PC-3 (cell line): ENCODE measurements around the gene ITGAL. TPM values are rescaled to one million over a fixed set of nuclear protein-coding genes. Genes with fewer than 3 reads are reported as not detected.

ENCODE experiments used
- ATAC-seq: fragments of 200-7000 bp; cut with Tn5 transposase; 2 replicates; pipeline ENCODE4 v1.9.1; 2020; ENCODE audit warnings: mild to moderate bottlenecking, moderate library complexity
- BruUV-seq: library from RNA; stranded (reverse); fragments of 400-500 nt; replicated peaks from 2 replicates; lab custom pipeline; 2021; lab: Mats Ljungman, UMichigan
- CTCF ChIA-PET: fragments of 300-600 bp; sonication (Branson Sonifier 250); formaldehyde crosslinking; loops from one replicate; lab custom pipeline; 2022; ENCODE audit warnings: antibody characterized with exemption; lab: Charles Lee
- POLR2A ChIA-PET: fragments of 300-600 bp; sonication (Branson Sonifier 250); formaldehyde crosslinking; loops from one replicate; lab custom pipeline; 2022; ENCODE audit warnings: antibody characterized with exemption; ENCODE audit not compliant: unreplicated experiment; lab: Charles Lee
- DNase-seq: peaks from one replicate; pipeline ENCODE4 v3.0.0-alpha.2; 2015
- H2AFZ ChIP-seq: fragments of 300-600 bp; sonication (generic); 2 replicates; pipeline ENCODE4 v1.6.0; 2016; ENCODE audit warnings: antibody characterized with exemption, low read length
- H3F3A ChIP-seq: fragments of 300-600 bp; sonication (generic); one replicate; pipeline ENCODE4 v1.6.0; 2017; ENCODE audit warnings: antibody characterized with exemption, low read length, control low read depth, mild to moderate bottlenecking; ENCODE audit not compliant: unreplicated experiment
- H3K27ac ChIP-seq: fragments of 300-600 bp; sonication (generic); 2 replicates; pipeline ENCODE4 v1.5.1; 2016; ENCODE audit warnings: mild to moderate bottlenecking, low read length
- H3K27me3 ChIP-seq: fragments of 300-600 bp; sonication (generic); 2 replicates; pipeline ENCODE4 v1.6.1; 2016; ENCODE audit warnings: low read length, mixed read lengths
- H3K36me3 ChIP-seq: fragments of 300-600 bp; sonication (generic); 2 replicates; pipeline ENCODE4 v1.6.1; 2016; ENCODE audit warnings: low read depth, mixed run types, low read length, mixed read lengths
- H3K4me1 ChIP-seq: fragments of 300-600 bp; sonication (generic); 2 replicates; pipeline ENCODE4 v1.5.1; 2016; ENCODE audit warnings: low read length; ENCODE audit not compliant: insufficient read depth
- H3K4me2 ChIP-seq: fragments of 300-600 bp; sonication (generic); 2 replicates; pipeline ENCODE4 v1.6.0; 2016; ENCODE audit warnings: low read length
- H3K4me3 ChIP-seq: fragments of 300-600 bp; sonication (generic); 2 replicates; pipeline ENCODE4 v1.5.1; 2016; ENCODE audit warnings: mild to moderate bottlenecking, low read length, mixed read lengths
- H3K79me2 ChIP-seq: fragments of 300-600 bp; sonication (generic); 2 replicates; pipeline ENCODE4 v1.6.1; 2017; ENCODE audit warnings: low read length, mixed read lengths
- H3K9ac ChIP-seq: fragments of 300-600 bp; sonication (generic); 2 replicates; pipeline ENCODE4 v1.6.0; 2016; ENCODE audit warnings: mild to moderate bottlenecking, low read length
- H3K9me2 ChIP-seq: fragments of 300-600 bp; sonication (generic); replicated peaks from 2 replicates; pipeline ENCODE4 v1.6.1; 2016; ENCODE audit warnings: mixed run types, low read length, mixed read lengths
- H3K9me3 ChIP-seq: fragments of 300-600 bp; sonication (generic); 2 replicates; pipeline ENCODE4 v1.6.1; 2016; ENCODE audit warnings: low read length, mixed read lengths
- H4K20me1 ChIP-seq: fragments of 300-600 bp; sonication (generic); 2 replicates; pipeline ENCODE4 v1.6.1; 2016; ENCODE audit warnings: low read length, mixed read lengths
- EZH2 ChIP-seq: fragments of 300-600 bp; sonication (generic); IDR thresholded peaks from one replicate; pipeline ENCODE4 v1.6.1; 2017; ENCODE audit warnings: antibody characterized with exemption, mild to moderate bottlenecking, low read length; ENCODE audit not compliant: unreplicated experiment
- EZH2phosphoT487 ChIP-seq: fragments of 300-600 bp; sonication (generic); IDR thresholded peaks from 2 replicates; pipeline ENCODE4 v1.6.1; 2018; ENCODE audit warnings: mild to moderate bottlenecking, antibody characterized with exemption, low read length, borderline replicate concordance
- intact Hi-C: fragments of 100-400 bp; cut with micrococcal nuclease; formaldehyde crosslinking; loops from 2 replicates; pipeline ENCODE4 v1.9.0; 2023
- total RNA-seq: library from RNA; depleted of rRNA; stranded (reverse); fragments of >200 nt; gene quantifications from 2 replicates; pipeline ENCODE4 v1.2.3, GENCODE V29; 2014
- TF ChIP-seq, protein P1 (sequence below): fragments of 300-600 bp; sonication (generic); conservative IDR thresholded peaks from 2 replicates; pipeline ENCODE4 v1.5.1; 2017; ENCODE audit warnings: antibody characterized with exemption, low read depth, mild to moderate bottlenecking, low read length

Gene ITGAL
- total RNA-seq, 1 experiment from 2014 or later = not detected

DNA sequence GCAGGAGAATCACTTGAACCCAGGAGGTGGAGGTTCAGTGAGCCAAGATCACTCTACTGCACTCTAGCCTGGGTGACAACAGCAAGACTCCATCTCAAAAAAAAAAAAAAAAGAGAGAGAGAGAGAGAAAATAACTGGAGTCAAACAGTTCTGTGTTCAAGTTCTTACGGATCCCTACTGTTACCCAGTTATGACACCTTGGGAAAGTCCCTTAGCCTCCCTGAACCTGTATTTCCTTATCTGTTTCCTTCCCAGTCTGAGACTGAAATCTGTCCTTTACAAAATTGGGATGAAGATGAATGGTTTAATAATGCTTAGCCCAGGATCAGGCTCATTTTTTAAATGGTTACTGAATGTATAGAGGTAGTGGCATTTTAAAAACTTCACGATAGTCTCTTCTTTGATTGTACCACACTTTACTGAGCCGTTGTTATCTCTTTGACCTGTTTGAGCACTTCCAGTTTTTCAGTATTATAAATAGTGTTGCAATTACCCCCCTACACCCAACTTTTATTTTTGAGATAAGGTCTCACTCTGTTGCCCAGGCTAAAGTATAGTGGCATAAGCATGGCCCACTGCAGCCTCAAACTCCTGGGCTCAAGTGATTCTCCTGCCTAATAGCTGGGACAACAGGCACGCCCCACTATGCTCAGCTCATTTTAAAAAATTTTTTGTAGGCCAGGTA lies 36.7 kb downstream of the ITGAL start:
- Histone ChIP-seq H3K36me3 (no peaks in the 10 kb centered on the region), H3K9me2 (no peaks in the 10 kb centered on the region), H3K4me2 (no peak overlapping the region), H3K4me3 (no peak overlapping the region), H3K27me3 (no peaks in the 10 kb centered on the region), H2AFZ (no peak overlapping the region), H3F3A (no peaks in the 10 kb centered on the region), H3K79me2 (no peaks in the 10 kb centered on the region), H3K9ac (no peak overlapping the region), H3K27ac (no peak overlapping the region), H3K4me1 (no peaks in the 10 kb centered on the region), H3K9me3 (no peaks in the 10 kb centered on the region), H4K20me1 (no peaks in the 10 kb centered on the region)
- no peak for DNase-seq
- CTCF ChIA-PET = interaction anchor here (0.6 kb wide), 1 partner anchor 12 kb away, joined by 5 read pairs; no protein-coding TSS in a partner anchor
- intact Hi-C loops = no loop called here
- no peak for ATAC-seq
- POLR2A ChIA-PET = no interaction called here
- TF ChIP-seq EZH2 = no peak
- TF ChIP-seq, protein P1, sequence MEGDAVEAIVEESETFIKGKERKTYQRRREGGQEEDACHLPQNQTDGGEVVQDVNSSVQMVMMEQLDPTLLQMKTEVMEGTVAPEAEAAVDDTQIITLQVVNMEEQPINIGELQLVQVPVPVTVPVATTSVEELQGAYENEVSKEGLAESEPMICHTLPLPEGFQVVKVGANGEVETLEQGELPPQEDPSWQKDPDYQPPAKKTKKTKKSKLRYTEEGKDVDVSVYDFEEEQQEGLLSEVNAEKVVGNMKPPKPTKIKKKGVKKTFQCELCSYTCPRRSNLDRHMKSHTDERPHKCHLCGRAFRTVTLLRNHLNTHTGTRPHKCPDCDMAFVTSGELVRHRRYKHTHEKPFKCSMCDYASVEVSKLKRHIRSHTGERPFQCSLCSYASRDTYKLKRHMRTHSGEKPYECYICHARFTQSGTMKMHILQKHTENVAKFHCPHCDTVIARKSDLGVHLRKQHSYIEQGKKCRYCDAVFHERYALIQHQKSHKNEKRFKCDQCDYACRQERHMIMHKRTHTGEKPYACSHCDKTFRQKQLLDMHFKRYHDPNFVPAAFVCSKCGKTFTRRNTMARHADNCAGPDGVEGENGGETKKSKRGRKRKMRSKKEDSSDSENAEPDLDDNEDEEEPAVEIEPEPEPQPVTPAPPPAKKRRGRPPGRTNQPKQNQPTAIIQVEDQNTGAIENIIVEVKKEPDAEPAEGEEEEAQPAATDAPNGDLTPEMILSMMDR = no peak
- no peak for TF ChIP-seq EZH2phosphoT487
- BruUV-seq = no TSS peak

- no peaks in the 10 kb centered on the region for H3K79me2 ChIP-seq
- H2AFZ ChIP-seq = no peak overlapping the region
- H3K27me3 ChIP-seq = no peaks in the 10 kb centered on the region
- no peak overlapping the region for H3K27ac ChIP-seq
- ChIA-PET POLR2A (no interaction called here), CTCF (no interaction called here)
- no peak for DNase-seq
- BruUV-seq = no TSS peak
- no peaks in the 10 kb centered on the region for H3F3A ChIP-seq
- intact Hi-C loops = no loop called here
- no peaks in the 10 kb centered on the region for H3K9me3 ChIP-seq
- H3K4me2 ChIP-seq = no peak overlapping the region
- no peak overlapping the region for H3K9ac ChIP-seq
- no peaks in the 10 kb centered on the region for H4K20me1 ChIP-seq
- no peak for ATAC-seq
- no peaks in the 10 kb centered on the region for H3K9me2 ChIP-seq
- no peaks in the 10 kb centered on the region for H3K4me1 ChIP-seq
- H3K36me3 ChIP-seq = no peaks in the 10 kb centered on the region
- H3K4me3 ChIP-seq = no peak overlapping the region
- TF ChIP-seq EZH2 (no peak), EZH2phosphoT487 (no peak)
Observed at GRCh38 chr16:30510376-30510938, 37.9 kb downstream of the ITGAL start.

DNA sequence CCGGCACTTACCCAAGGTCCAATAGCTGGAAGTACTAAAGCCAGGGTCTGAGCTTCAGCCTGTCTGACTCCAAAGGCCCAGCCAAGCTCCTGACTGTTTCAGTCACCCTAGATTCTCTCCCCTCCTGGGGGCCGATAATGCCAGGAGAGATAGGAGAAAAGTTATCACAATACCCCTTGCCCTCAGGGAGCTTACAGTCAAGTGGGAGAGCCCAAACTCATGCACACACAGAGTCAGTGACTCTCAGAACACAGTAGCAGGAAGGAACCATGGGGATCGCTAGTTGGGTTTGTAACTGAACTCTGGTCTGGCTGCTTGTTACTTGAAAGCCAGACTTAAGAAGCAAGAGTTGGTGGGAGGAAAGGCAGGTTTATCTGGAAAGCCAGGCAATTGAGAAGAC lies 39.0 kb downstream of the ITGAL start:
- H2AFZ ChIP-seq = no peak overlapping the region
- H3K9me2 ChIP-seq = no peaks in the 10 kb centered on the region
- ChIA-PET CTCF (interaction anchor here (0.6 kb wide), 1 partner anchor 54 kb away, joined by 4 read pairs; no protein-coding TSS in a partner anchor), POLR2A (no interaction called here)
- no peaks in the 10 kb centered on the region for H3K9me3 ChIP-seq
- no peaks in the 10 kb centered on the region for H4K20me1 ChIP-seq
- H3K36me3 ChIP-seq = no peaks in the 10 kb centered on the region
- ATAC-seq (no peak), DNase-seq (no peak)
- TF ChIP-seq EZH2phosphoT487 (no peak), EZH2 (no peak)
- TF ChIP-seq, protein P1 = no peak
- BruUV-seq = no TSS peak
- no peaks in the 10 kb centered on the region for H3K79me2 ChIP-seq
- H3K4me2 ChIP-seq = no peak overlapping the region
- no peaks in the 10 kb centered on the region for H3F3A ChIP-seq
- no peaks in the 10 kb centered on the region for H3K4me1 ChIP-seq
- H3K9ac ChIP-seq = no peak overlapping the region
- intact Hi-C loops = no loop called here
- H3K4me3 ChIP-seq = no peak overlapping the region
- no peaks in the 10 kb centered on the region for H3K27me3 ChIP-seq
- no peak overlapping the region for H3K27ac ChIP-seq
